ENCODE results near the gene SLC5A1. TPM values are rescaled to one million over a fixed set of nuclear protein-coding genes. Genes with fewer than 3 reads are reported as not detected.
"Not testable (repeated sequence)": the region's sequence is repeated elsewhere in the genome, so short reads cannot be mapped to it uniquely, and the experiment has no call there.

Gene SLC5A1
- total RNA-seq, 8 experiments from 2014 or later, result under 0.01 to 0.19 (median 0.11) TPM; not detected in 2

DNA sequence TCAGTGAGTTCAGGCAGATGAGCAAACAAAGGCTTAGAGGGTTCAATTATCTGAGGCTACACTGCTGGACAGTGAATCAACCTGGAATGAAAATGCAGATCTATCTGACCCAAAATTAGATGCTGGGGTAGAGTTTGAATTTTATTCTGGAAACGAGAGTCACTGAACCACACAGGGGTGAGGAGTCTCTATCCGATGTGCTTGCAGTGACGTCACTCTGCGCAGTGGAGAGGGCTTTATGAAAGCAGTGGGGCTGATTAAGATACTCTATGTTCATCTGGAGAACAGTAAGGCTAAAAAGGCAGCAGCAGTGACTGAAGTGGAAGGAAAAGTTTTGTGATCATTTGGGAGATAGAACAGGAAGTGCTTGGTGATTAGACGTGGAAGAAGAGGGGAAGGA, 117.3 kb downstream of the SLC5A1 start:
- WGBS, 10 experiments, result 93 to 94% methylated on average over 2 to 3 of the region's 5 CpGs; no CpG with 5 or more reads in 8 of the 10 experiments
- in situ Hi-C loops (cut with MboI; ENCODE audit: low pct_unique_long_range_greater_than_20kb in 2 of 9, low sequenced_read_pairs in 9 of 9, unreplicated experiment in 9 of 9); ATAC-seq (replicated peaks in 6 of 8); H3K27ac ChIP-seq; H3K4me3 ChIP-seq; H3K4me1 ChIP-seq (replicated peaks in 1 of 2): not testable (repeated sequence)

Other genes starting within 250 kb of the SLC5A1 start
- gene YWHAH, start 98.7 kb upstream of the SLC5A1 start, total RNA-seq, result 100 to 1,000 TPM in 5 of 8 experiments, 10 to 100 TPM in 3; 49.9 to 226 (median 106) TPM
- gene C22orf42, start 116.0 kb downstream of the SLC5A1 start, total RNA-seq, result 1 to 10 TPM in 4 of 8 experiments, under 1 TPM in 1, not detected in 3; 0.71 to 5.2 (median 3.0) TPM
- 1 to 10 TPM in 3 of 8 experiments, under 1 TPM in 3, not detected in 2; 0.42 to 1.3 (median 0.89) TPM for gene RFPL2, start 161.8 kb downstream of the SLC5A1 start, total RNA-seq
- gene SLC5A4, start 212.1 kb downstream of the SLC5A1 start, total RNA-seq, result under 1 TPM in 2 of 8 experiments, not detected in 6; 0.14 to 0.81 TPM